ENCODE data around the gene KLHL11. TPM values are rescaled to one million over a fixed set of nuclear protein-coding genes. Genes with fewer than 3 reads are reported as not detected.
A peak's percentile ranks its signal among the peaks of the same experiment; 100 is the strongest.

The KLHL11 gene, protein sequence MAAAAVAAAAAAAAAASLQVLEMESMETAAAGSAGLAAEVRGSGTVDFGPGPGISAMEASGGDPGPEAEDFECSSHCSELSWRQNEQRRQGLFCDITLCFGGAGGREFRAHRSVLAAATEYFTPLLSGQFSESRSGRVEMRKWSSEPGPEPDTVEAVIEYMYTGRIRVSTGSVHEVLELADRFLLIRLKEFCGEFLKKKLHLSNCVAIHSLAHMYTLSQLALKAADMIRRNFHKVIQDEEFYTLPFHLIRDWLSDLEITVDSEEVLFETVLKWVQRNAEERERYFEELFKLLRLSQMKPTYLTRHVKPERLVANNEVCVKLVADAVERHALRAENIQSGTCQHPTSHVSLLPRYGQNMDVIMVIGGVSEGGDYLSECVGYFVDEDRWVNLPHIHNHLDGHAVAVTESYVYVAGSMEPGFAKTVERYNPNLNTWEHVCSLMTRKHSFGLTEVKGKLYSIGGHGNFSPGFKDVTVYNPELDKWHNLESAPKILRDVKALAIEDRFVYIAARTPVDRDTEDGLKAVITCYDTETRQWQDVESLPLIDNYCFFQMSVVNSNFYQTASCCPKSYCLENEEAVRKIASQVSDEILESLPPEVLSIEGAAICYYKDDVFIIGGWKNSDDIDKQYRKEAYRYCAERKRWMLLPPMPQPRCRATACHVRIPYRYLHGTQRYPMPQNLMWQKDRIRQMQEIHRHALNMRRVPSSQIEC
- total RNA-seq = 10 to 100 TPM; 15.1 to 16.2 TPM

GRCh38 chr17:41864836-41865595 is at the start of gene KLHL11:
TSS of gene KLHL11 (minus strand) at chr17:41865423. CDS start at chr17:41865370, 53 bp downstream.
- ATAC-seq (replicated peaks) = peak; percentile 94
- peaks cover 43% of the 10 kb centered on the region for H3K36me3 Mint-ChIP-seq (ENCODE audit: low read depth)
- no peaks in the 10 kb centered on the region for H3K9me3 Mint-ChIP-seq
- H3K27ac Mint-ChIP-seq = peak within 1 kb of the TSS; percentile 52
- peaks cover 19% of the 10 kb centered on the region for H3K4me1 Mint-ChIP-seq
- no peaks in the 10 kb centered on the region for H3K27me3 Mint-ChIP-seq
- no peak within 1 kb of the TSS for H3K4me3 Mint-ChIP-seq

GRCh38 chr17:41915020-41915419 is 49.8 kb upstream of the KLHL11 start:
- Mint-ChIP-seq H3K27me3 (no peaks in the 10 kb centered on the region), H3K36me3 (ENCODE audit: low read depth) (peaks cover 62% of the 10 kb centered on the region), H3K27ac (peak overlapping the region; percentile 80), H3K4me1 (peaks cover 17% of the 10 kb centered on the region), H3K9me3 (no peaks in the 10 kb centered on the region), H3K4me3 (no peak overlapping the region)
- no peak for ATAC-seq (replicated peaks)

DNA sequence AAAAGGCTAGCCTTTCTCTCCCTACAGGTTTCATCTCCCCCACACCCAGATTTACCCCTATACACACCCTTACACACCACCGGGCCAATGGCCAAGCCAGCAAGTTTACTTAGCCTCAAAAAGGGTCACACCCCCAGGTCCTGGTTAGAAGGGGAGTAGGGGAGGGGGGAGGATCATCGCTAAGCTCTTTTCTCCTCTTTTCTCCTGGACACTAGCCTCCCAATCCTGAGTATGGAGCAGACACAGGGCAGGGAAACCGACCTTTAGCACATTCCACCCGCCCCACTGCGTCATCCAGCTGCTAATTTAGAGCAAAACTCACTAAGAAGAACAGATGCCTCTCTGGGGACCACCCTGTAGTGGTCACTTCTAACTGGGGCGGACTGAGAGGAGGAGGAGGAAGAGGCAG is 49.1 kb upstream of the KLHL11 start:
- H3K36me3 Mint-ChIP-seq (ENCODE audit: low read depth) = peaks cover 69% of the 10 kb centered on the region
- ATAC-seq (replicated peaks) = no peak
- H3K27ac Mint-ChIP-seq = peak overlapping the region; percentile 80
- no peaks in the 10 kb centered on the region for H3K27me3 Mint-ChIP-seq
- H3K4me1 Mint-ChIP-seq = peaks cover 17% of the 10 kb centered on the region
- no peaks in the 10 kb centered on the region for H3K9me3 Mint-ChIP-seq
- no peak overlapping the region for H3K4me3 Mint-ChIP-seq

DNA sequence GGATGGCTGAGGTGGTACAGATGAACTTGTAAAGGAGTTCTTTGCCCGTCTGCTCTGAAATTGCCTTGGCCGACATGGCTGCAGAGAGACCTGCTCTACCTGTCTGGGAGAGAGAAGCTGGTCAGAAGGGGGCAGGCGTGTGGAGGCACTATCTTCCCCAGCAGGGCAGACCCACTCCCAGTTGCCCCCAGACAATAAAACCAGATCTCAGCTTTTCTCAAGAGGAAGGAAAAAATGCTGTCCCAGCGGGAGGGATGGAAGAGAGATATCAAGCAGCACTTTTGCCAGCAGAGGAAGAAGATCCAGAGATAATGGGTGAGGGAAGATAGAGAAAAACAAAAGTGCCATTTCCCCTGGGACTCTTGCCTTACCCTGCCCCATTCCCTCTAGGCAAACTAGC is 48.6 kb upstream of the KLHL11 start:
- H3K9me3 Mint-ChIP-seq = no peaks in the 10 kb centered on the region
- H3K4me1 Mint-ChIP-seq = peaks cover 17% of the 10 kb centered on the region
- H3K27me3 Mint-ChIP-seq = no peaks in the 10 kb centered on the region
- H3K36me3 Mint-ChIP-seq (ENCODE audit: low read depth) = peaks cover 73% of the 10 kb centered on the region
- no peak overlapping the region for H3K4me3 Mint-ChIP-seq
- no peak for ATAC-seq (replicated peaks)
- H3K27ac Mint-ChIP-seq = peak overlapping the region; percentile 80

DNA sequence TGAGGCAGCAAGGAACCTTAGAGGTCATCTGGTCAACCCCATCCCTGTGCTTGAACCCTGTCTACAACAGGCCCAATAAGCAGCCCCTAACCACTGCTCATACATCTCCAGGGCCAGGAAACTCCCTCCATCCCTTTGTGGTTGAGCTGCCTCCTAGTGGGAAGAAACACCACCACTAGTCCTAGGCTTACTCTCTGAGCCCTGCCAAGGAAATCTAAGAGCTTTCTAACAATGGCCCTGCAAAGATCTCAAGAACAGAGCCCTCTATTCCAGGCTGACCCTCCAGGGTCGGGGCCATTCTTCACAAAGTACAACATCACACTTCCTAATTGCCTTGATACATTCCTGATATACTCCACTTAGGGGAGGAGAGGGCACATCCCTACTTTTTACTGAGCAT is 47.7 kb upstream of the KLHL11 start:
- Mint-ChIP-seq H3K27me3 (no peaks in the 10 kb centered on the region), H3K4me3 (no peak overlapping the region), H3K36me3 (ENCODE audit: low read depth) (peaks cover 78% of the 10 kb centered on the region), H3K9me3 (no peaks in the 10 kb centered on the region), H3K27ac (peak overlapping the region; percentile 31), H3K4me1 (peaks cover 17% of the 10 kb centered on the region)
- ATAC-seq (replicated peaks) = no peak

GRCh38 chr17:41910701-41911391 is 45.6 kb upstream of the KLHL11 start:
- Mint-ChIP-seq H3K4me1 (peaks cover 14% of the 10 kb centered on the region), H3K9me3 (no peaks in the 10 kb centered on the region), H3K36me3 (ENCODE audit: low read depth) (peaks cover 85% of the 10 kb centered on the region), H3K27me3 (no peaks in the 10 kb centered on the region), H3K27ac (no peak overlapping the region), H3K4me3 (no peak overlapping the region)
- no peak for ATAC-seq (replicated peaks)

DNA sequence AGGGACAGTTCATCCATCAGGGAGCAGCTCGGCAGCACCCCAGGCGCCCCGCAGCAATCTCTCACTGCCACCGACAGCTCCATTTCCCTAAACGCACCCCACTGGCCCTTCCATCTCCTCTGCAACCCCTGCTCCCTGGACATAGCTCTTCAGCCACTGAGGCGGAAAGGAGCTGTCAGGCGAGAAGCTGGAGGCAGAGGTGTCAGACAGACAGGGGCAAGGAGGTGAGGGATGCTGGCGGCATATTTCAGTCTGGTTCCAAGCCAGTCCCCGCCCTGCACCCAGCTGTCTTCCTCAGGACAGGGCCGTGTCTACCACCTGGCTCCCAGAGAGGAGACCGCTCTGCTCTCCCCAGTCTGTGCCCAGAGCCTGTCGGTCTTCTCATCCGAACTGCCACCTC is 43.9 kb upstream of the KLHL11 start:
- Mint-ChIP-seq H3K36me3 (ENCODE audit: low read depth) (peaks cover 93% of the 10 kb centered on the region), H3K4me3 (no peak overlapping the region), H3K27ac (no peak overlapping the region), H3K4me1 (peaks cover 10% of the 10 kb centered on the region), H3K9me3 (no peaks in the 10 kb centered on the region), H3K27me3 (no peaks in the 10 kb centered on the region)
- no peak for ATAC-seq (replicated peaks)

DNA sequence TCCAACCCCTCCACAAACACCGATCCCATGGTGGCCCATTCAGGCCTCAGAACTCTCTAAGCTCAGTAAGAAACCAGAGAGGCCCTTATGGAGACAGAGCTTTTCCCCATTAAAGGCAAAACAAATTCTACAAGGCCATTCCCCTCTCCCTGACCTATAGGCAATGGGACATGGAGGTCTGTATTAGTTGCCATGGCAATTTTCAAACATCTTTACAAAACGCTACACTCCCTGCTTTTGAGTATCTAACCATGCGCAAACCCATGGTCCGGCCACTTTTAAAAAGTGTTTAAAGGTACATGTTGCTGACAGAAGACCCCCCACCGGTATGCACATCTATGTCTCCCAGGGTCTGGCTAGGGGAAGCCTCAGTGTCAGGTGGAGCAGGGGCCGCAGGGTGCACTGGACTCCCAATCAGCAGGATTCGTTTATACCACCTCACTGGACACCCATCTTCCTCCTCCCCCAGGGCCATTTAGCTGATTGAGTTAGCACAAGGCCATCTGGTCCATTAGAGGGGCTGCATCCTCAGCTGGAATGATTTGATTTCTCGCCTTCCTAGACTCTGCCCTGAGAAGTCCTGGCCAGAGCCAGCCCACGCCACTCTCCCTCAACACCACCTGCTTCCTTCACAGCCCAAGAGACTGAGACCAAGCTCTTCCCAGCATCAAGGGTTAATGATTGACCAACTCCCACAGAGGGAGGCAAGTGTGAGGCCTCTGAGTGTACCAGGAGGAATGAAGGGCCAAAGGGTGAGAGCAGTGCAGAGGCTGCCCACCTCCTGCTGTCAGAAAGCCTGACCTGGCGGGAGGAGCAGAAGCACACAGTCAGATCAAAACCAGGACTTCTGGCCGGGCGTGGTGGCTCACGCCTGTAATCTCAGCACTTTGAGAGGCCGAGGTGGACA is 42.7 kb upstream of the KLHL11 start:
- Mint-ChIP-seq H3K27ac (no peak overlapping the region), H3K4me3 (no peak overlapping the region)

GRCh38 chr17:41907185-41907556 is 41.9 kb upstream of the KLHL11 start:
- H3K27ac Mint-ChIP-seq = no peak overlapping the region
- H3K27me3 Mint-ChIP-seq = no peaks in the 10 kb centered on the region
- ATAC-seq (replicated peaks) = no peak
- H3K36me3 Mint-ChIP-seq (ENCODE audit: low read depth) = peaks cover 92% of the 10 kb centered on the region
- H3K4me1 Mint-ChIP-seq = no peaks in the 10 kb centered on the region
- no peak overlapping the region for H3K4me3 Mint-ChIP-seq
- no peaks in the 10 kb centered on the region for H3K9me3 Mint-ChIP-seq

More for the DNA sequence above, 42.7 kb upstream of the KLHL11 start:
- no peaks in the 10 kb centered on the region for H3K9me3 Mint-ChIP-seq
- peaks cover 6% of the 10 kb centered on the region for H3K4me1 Mint-ChIP-seq
- ATAC-seq (replicated peaks) = no peak
- H3K36me3 Mint-ChIP-seq (ENCODE audit: low read depth) = peaks cover 94% of the 10 kb centered on the region
- no peaks in the 10 kb centered on the region for H3K27me3 Mint-ChIP-seq

- ATAC-seq (replicated peaks) = no peak
- H3K4me1 Mint-ChIP-seq = no peaks in the 10 kb centered on the region
- no peak overlapping the region for H3K4me3 Mint-ChIP-seq
- no peaks in the 10 kb centered on the region for H3K9me3 Mint-ChIP-seq
- no peak overlapping the region for H3K27ac Mint-ChIP-seq
- H3K36me3 Mint-ChIP-seq (ENCODE audit: low read depth) = peaks cover 92% of the 10 kb centered on the region
- H3K27me3 Mint-ChIP-seq = no peaks in the 10 kb centered on the region
Measured at GRCh38 chr17:41906465-41907184, 41.4 kb upstream of the KLHL11 start.

- Mint-ChIP-seq H3K4me1 (no peaks in the 10 kb centered on the region), H3K4me3 (no peak overlapping the region), H3K9me3 (no peaks in the 10 kb centered on the region), H3K27ac (no peak overlapping the region), H3K27me3 (no peaks in the 10 kb centered on the region), H3K36me3 (ENCODE audit: low read depth) (peaks cover 92% of the 10 kb centered on the region)
- ATAC-seq (replicated peaks) = no peak
Measured at GRCh38 chr17:41905172-41905571, 39.9 kb upstream of the KLHL11 start.

DNA sequence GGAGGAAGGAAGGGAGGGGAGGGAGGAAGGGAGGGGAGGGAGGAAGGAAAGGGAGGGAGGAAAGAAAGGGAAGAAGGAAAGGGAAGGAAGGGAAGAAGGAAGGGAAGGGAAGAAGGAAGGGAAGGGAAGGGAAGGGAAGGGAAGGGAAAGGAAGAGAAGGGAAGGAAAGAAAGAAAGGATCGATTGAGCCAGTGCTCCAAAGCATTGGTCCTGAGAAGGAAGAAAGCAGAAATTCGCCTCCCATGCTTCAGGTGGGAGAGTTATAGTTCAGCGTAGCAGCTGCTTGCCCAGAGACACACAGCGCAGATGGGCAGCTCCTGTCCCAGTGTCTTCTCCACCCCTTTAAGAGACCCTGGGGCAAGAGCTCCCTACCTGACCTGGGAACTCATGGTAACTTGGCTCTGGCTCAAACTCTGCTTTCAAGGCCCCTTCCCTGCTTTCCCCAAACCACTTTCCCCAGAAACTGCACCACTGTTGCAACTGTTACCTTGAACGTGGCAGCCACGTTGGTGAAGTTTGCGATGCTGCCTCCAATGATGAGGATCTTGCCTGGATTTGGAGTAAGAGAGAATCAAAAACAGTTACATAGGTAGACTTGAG is 39.1 kb upstream of the KLHL11 start:
- Mint-ChIP-seq H3K4me1 (no peaks in the 10 kb centered on the region), H3K27me3 (no peaks in the 10 kb centered on the region), H3K4me3 (no peak overlapping the region), H3K27ac (no peak overlapping the region), H3K9me3 (no peaks in the 10 kb centered on the region), H3K36me3 (ENCODE audit: low read depth) (peaks cover 92% of the 10 kb centered on the region)
- no peak for ATAC-seq (replicated peaks)

GRCh38 chr17:41901646-41902045 is 36.4 kb upstream of the KLHL11 start:
- H3K4me3 Mint-ChIP-seq = no peak overlapping the region
- no peak for ATAC-seq (replicated peaks)
- H3K36me3 Mint-ChIP-seq (ENCODE audit: low read depth) = peaks cover 97% of the 10 kb centered on the region
- H3K27ac Mint-ChIP-seq = no peak overlapping the region
- H3K9me3 Mint-ChIP-seq = no peaks in the 10 kb centered on the region
- no peaks in the 10 kb centered on the region for H3K27me3 Mint-ChIP-seq
- H3K4me1 Mint-ChIP-seq = no peaks in the 10 kb centered on the region

Measured in activated T-helper 17 cell treated with anti-CD3 and anti-CD28 coated beads, Interleukin-2, amount 50 U/mL, for 72 hours (primary cell).